Loucy (cell line): ENCODE measurements around the gene KRT31.
"Not testable (repeated sequence)": the region's sequence is repeated elsewhere in the genome, so short reads cannot be mapped to it uniquely, and the experiment has no call there.

ENCODE experiments used
- CTCF ChIP-seq: fragments of 200-600 bp; sonication (generic); conservative IDR thresholded peaks from 2 replicates; pipeline ENCODE4 v1.5.1; 2014; ENCODE audit warnings: mild to moderate bottlenecking, antibody characterized with exemption, low read length
- EZH2phosphoT487 ChIP-seq: fragments of 200-600 bp; IDR thresholded peaks from 2 replicates; pipeline ENCODE4 v1.6.1; 2018; ENCODE audit warnings: antibody characterized with exemption, mild to moderate bottlenecking, moderate library complexity, borderline replicate concordance

- not testable (repeated sequence) for TF ChIP-seq CTCF, EZH2phosphoT487
Observed at GRCh38 chr17:41430376-41430775, 33.0 kb upstream of the KRT31 start.
